Stomach (tissue), 4 donors: ENCODE results near the gene IFFO2.

Source experiments
- EP300 ChIP-seq: sonication (generic); formaldehyde crosslinking; IDR thresholded peaks from one replicate; pipeline ENCODE4 v1.6.1; 2017; ENCODE audit warnings: antibody characterized with exemption
- POLR2A ChIP-seq, 4 donors: fragments of 450-650 bp; IDR thresholded peaks; one replicate each; pipeline ENCODE4 v1.6.1; 2016; ENCODE audit warnings: antibody characterized with exemption in 4 of 4, control low read depth in 2 of 4, mild to moderate bottlenecking in 1 of 4, moderate library complexity in 1 of 4
- POLR2AphosphoS5 ChIP-seq, 3 donors: sonication (generic); formaldehyde crosslinking; IDR thresholded peaks; one replicate each; pipeline ENCODE4 v1.6.1; 2016; ENCODE audit warnings: antibody characterized with exemption in 3 of 3
- TF ChIP-seq, protein P1 (sequence below), 7 experiments: fragments of 450-650 bp in 4 of 7; fragments of 200-600 bp in 3 of 7; sonication (generic) in 3 of 7; IDR thresholded peaks; one replicate each; pipeline ENCODE4 v1.5.1; 2016 to 2019; ENCODE audit warnings: antibody characterized with exemption in 7 of 7, control low read depth in 2 of 7, mild to moderate bottlenecking in 1 of 7

DNA sequence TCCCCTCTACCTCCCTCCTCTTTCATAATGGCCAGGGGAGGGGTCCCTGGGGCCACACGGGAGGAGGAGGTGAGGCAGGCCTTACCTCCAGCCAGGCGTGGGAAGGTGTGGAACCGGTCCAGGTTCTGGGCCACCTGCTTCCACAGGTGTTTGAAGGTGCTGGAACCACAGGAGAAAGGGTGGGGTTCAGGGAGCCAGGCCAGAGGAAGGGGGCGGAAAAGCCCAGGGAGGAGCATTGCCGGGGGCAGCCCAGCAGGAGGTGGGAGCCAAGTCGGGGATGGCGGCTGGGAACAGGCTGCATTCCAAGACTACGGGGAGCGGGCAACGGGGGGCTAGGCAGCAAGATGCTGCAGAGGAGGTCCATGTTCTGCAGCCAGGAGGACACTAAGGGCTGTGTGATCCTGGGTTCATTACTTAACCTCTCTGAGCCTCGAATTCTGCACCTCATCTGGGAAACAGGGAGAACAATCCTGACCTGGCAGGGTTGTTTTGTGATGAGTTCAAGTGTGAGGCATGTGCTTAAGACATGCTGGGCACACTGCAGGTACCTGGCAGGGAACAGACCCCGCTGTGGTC lies 77.2 kb downstream of the IFFO2 start:
- TF ChIP-seq POLR2AphosphoS5 (IDR thresholded peaks at IDR 0.05) (no peak), POLR2A (IDR thresholded peaks at IDR 0.05) (no peak), EP300 (no peak)
- TF ChIP-seq, protein P1, sequence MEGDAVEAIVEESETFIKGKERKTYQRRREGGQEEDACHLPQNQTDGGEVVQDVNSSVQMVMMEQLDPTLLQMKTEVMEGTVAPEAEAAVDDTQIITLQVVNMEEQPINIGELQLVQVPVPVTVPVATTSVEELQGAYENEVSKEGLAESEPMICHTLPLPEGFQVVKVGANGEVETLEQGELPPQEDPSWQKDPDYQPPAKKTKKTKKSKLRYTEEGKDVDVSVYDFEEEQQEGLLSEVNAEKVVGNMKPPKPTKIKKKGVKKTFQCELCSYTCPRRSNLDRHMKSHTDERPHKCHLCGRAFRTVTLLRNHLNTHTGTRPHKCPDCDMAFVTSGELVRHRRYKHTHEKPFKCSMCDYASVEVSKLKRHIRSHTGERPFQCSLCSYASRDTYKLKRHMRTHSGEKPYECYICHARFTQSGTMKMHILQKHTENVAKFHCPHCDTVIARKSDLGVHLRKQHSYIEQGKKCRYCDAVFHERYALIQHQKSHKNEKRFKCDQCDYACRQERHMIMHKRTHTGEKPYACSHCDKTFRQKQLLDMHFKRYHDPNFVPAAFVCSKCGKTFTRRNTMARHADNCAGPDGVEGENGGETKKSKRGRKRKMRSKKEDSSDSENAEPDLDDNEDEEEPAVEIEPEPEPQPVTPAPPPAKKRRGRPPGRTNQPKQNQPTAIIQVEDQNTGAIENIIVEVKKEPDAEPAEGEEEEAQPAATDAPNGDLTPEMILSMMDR (IDR thresholded peaks at IDR 0.05): no peak
